Brain pericyte (primary cell): ENCODE data around the gene LCE3B.
"Not testable (repeated sequence)": the region's sequence is repeated elsewhere in the genome, so short reads cannot be mapped to it uniquely, and the experiment has no call there.

Experiments
- DNase-seq: peaks from one replicate; pipeline ENCODE4 v3.0.0-alpha.2; 2012; ENCODE audit warnings: low read depth, low spot score

The LCE3B gene, protein sequence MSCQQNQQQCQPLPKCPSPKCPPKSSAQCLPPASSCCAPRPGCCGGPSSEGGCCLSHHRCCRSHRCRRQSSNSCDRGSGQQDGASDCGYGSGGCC

DNA sequence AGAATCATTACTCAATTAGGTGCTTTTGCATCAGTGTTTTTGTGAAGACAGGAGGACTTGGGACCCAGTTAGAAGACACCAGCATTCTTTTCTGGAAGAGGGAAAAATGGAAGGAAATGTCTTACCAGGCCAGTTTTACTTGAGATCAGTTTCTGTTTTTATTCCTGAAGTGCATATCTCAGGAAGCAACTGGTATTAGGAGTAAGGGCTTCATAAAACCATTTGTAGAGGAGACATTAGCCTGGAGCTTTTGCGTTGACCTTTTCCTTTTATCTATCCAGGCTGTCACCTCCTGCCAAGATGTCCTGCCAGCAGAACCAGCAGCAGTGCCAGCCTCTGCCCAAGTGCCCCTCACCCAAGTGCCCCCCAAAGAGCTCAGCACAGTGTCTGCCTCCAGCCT, at the start of gene LCE3B:
TSS of gene LCE3B (plus strand) at position 301 of the 400 bp plus-strand sequence. CDS start at position 301, 0 bp downstream.
- DNase-seq: no peak

DNA sequence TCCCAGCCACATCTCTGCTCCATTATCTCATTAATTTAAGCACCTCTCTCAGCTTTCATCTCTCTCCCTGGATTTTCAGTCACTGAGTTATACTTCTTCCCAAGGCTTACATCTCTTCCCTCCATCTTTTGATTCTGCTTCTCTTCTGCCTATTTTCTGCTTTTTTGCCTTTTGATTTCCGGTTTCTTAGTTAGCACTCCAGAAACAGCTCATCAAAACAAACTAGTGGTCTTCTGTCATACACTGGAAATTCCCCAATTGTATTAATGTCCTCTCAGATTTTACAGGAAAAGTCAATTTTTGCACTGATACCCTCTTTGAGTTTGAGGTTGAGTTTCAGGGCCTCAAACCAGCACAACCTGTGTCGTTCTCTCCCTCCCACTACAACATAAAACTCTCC, 48.5 kb upstream of the LCE3B start:
- DNase-seq: no peak

DNA sequence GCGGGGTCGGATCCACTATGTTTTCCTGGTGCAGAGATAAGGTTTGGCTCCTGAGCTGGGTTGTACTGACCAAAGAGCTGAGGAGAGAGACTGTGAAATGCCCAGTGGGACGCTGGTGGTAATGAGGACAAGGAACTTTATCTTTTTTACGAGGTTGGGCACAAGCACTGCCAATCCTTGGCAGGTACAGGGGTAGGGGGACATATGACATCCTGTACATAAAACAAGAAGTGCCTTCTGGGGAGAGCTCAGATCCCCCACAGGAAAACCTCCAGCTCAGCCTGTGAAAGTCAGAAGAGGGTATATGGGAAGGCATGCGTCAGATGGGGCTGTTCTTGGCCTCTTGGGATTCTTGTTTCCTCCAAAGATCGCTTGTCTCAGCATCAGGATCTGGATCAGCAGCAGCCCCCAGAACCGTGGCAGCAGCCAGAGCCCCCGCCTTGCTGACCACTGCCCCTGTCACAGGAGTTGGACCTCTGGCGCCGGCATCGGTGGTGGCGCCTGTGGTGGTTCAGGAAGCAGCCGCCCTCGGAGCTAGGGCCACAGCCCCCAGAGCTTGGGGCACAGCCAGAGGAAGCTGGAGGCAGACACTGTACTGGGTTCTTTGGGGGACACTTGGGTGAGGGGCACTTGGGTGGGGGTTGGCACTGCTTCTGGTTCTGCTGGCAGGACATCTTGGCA, 47.9 kb upstream of the LCE3B start:
- no peak for DNase-seq

DNA sequence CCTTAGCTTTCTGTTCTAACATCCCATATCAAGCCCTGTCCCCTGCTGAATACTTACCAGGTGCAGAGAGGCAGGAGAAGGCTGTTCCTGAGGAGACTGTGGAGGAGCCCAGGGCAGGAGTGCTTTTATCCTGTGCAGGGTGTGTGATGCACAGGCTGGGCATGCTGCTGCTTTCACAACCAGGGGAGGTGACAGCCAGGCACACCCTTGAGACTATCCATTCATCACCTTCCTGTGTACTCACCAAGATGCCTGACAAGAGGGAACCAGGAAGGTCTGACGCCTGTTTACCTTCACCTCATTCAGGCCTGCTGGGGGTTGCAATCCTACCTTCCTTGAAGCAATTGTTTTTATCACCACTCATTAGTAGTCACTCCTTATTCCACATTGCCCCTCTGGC, 46.9 kb upstream of the LCE3B start, which contains the start of gene LCE3E:
TSS of gene LCE3E (minus strand) at position 100 of the 400 bp plus-strand sequence. CDS start 572 bp downstream, outside the sequence.
- no peak for DNase-seq

DNA sequence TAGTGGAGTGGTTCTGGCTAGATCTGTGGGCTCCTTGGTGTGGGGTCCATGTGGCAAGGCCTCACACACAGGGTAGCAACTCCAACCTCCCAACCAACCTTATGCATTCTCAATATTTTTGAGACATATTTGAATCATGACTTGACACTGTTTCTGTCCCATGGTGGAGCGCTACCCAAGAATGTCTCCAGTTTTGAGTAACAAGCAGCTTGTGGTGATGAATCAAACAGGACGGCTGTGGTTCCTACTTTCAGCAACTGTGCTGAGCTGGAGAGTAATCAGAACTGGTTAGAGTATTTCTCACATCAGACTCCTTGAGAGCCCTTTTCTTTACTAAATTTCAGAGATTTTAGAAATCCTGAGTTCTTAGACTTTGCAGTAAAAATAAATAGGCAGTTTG, 36.4 kb upstream of the LCE3B start:
- DNase-seq: no peak

DNA sequence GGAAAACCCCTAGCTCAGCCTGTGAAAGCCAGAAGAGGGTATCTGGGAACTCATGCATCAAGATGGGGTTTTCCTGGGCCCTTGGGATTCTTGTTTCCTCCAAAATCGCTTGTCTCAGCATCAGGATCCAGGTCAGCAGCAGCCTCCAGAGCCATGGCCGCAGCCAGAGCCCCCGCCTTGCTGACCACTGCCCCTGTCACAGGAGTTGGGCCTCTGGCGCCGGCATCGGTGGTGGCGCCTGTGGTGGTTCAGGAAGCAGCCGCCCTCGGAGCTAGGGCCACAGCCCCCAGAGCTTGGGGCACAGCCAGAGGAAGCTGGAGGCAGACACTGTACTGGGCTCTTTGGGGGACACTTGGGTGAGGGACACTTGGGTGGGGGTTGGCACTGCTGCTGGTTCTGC, 34.1 kb upstream of the LCE3B start:
- not testable (repeated sequence) for DNase-seq

DNA sequence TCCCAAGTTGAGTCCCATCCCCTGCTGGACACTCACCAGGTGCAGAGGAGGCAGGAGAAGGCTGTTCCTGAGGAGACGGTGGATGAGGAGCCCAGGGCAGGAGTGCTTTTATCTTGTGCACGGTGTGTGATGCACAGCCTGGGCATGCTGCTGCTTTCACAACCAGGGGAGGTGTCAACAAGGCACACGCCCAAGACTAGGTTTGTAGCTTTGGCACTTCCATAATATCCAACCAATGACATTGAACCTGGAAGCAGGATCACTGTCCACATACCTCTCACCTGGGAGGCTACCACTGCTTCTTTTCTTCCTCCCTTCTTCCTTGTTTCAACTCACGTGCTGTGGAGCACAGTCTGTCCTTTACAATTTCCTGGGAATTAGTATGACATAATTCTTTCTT, 33.2 kb upstream of the LCE3B start, which contains the start of gene LCE3D:
TSS of gene LCE3D (minus strand) at position 84 of the 400 bp plus-strand sequence. CDS start 580 bp downstream, outside the sequence.
- no peak for DNase-seq

DNA sequence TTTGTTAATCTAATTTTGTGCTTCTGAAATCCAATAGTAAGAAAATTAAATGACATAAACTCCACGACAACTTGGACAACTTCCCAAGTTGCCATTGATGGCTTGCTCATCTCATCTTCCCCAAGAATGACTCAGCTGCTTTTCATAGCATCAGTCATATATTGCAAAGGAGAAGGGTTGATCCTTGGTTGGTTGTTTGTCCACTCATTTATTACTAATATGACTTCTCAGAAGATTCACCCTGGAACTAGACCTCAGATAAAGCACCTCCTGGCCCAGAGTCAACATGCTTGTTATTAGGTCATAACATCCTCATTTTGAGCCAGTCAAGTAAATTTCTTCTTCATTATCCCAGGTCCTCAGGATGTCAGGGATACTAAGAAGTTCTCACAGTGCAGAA, 31.0 kb upstream of the LCE3B start:
- no peak for DNase-seq

DNA sequence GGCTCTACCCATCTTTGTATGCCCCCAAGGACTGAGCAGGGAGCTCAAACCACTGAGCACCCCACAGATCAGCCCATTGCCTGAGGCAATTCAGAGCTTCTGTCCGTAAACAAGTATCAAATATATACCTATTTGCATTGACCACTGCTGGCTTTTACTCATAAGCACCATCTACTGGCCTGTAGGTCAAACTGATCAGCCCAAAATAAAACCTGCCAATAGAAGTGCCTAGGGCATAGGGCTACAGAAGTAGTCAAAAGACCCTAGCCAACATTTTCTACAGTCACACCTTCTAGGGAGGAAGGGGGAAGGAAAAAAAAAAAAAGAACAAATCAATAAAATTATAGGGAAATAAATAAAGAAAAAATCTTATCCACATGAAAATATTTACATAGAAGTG, 28.0 kb upstream of the LCE3B start:
- no peak for DNase-seq

DNA sequence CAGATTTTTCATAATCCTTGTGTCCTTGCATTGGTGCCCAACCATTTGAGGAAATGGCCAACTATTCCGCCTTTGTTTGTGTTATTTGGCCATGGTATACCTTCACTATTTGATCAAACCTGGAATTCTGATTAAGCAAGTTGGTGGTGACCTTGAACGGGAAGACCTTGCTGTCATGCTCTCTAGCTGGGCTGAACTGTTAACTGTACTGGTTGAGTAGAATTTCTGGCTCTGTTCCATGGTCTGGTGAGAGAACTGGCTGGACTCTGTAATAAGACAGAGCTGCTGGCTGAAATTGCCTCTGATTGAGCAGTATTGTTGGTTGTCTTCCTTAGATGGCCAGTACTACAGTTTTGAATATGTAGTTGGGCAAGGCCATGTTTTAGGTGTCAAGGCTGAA, 16.6 kb upstream of the LCE3B start:
- no peak for DNase-seq

DNA sequence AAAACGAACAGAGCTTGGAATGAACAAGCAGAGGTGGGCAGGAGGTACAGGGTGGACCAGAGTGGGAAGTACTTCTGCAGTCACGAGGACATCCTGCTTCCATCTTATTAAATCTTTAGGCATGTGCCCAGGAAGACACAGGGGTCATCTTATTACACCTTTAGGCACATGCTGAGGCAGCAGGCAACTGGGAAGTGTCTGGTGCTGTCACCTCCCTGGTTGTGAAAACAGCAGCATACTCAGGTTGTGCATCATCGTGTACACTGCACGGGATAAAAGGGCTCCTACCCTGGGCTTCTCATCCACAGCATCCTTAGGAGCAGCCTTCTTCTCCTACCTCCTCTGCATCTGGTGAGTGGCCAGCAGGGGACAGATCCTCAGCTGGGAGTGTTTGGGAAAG, 13.7 kb upstream of the LCE3B start, which contains the start of gene LCE3C:
TSS of gene LCE3C (plus strand) at position 301 of the 400 bp plus-strand sequence. CDS start 498 bp downstream, outside the sequence.
- DNase-seq: no peak

DNA sequence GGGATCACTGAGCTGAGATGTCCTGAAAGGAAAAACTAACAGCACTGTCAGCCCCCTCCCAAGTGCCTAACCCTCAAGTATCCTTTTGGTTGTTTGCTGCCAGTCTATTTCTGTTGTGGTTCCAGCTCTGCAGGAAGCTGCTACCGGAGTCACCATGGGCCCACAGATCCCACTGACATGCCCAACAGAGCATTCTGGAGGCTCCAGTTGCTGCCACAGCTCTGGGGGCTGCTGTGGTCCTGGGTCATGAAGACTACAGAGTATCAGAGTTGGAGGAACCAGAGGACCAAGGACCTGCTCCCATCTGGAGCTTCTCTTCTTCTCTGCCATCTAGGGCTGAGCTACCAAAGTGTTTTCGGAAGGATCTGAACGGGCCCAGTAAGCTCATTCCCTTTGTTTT, 8.4 kb downstream of the LCE3B start:
- no peak for DNase-seq

DNA sequence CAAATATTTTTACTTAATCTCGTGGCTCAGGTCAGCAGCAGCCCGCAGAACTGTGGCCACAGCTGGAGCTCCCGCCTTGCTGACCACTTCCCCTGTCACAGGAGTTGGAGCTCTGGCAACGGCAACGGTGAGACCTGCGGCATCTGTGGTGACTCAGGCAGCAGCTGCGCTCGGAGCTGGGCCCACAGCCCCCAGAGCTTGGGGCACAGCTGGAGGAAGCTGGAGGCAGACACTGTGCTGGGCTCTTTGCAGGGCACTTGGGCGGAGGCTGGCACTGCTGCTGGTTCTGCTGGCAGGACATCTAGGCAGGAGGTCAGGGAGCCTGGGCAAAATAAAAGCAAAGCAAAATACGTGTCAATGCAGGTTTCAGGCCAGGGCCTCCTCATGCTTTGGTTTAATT, 9.2 kb downstream of the LCE3B start, which contains the start of gene LCE3A:
TSS of gene LCE3A (minus strand) at position 301 of the 400 bp plus-strand sequence. CDS start at position 301, 0 bp downstream.
- DNase-seq: no peak

DNA sequence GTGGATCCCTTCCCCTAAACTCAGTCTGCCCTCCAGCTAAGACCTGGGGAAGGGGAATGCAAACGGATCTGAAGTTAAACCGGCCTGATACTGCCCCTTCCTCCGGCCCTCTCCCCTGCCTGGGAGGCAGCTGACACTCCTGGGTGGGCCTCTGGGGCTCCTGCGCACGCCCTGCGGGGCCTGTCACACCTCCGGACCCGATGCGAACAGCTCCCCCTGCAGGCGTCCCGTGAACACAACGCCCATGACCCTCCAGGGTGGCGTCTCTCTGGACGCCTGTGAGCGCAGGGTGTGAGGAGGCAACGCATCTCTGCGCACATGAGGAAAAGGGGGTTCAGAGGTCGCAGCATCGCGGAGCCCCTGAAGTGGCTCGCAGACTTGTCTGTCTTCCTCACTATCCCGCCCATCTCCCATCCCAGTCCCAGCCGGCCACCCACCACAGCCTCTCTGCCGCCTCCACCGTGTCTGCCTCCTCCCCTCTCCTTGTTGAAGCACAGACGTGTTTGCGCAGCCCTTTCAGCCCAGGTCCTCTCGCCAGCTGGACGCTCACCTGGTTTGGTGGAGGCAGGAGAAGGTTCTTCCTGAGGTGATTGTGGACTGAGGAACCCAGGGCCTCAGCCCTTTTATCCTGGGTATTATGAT, 9.7 kb downstream of the LCE3B start:
- no peak for DNase-seq

DNA sequence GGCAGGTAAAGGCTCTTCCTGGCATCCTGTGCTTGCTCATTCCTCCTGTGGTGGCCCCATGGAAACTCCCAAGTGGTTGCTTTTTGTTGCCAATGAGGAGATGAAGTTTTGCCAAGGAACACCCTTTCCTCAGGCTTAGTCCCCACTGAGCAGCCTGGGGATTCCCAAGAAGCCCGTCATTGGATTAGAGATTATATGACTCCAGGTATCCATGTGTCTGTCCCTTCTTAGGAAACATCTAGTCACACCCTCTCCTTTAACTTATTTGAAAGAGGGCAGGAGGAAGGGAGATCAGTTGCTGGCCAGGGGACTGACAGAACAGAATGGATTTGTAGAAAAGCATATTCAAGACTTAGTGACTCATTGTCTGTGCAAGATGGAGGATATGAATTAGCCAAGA, 13.1 kb downstream of the LCE3B start:
- DNase-seq: no peak

DNA sequence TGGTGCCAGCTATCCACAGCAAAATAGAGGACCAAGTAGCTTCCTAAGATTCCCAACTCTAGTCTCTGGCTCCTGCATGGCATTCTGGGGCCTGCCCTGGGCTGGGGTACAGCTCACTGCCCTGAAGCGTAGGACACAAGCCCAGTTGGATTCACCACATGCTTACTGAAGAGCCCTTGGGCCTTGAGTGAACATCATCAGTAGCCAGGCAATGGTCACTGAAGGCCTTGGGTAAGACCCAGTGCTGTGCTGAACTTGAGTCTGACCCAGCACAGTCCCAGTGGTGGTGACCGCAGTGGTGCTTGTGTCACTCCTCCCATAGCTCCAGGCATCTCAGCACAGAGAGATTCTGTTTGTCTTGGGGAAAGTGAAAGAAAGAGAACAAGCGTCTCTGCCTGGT, 17.0 kb downstream of the LCE3B start:
- no peak for DNase-seq

DNA sequence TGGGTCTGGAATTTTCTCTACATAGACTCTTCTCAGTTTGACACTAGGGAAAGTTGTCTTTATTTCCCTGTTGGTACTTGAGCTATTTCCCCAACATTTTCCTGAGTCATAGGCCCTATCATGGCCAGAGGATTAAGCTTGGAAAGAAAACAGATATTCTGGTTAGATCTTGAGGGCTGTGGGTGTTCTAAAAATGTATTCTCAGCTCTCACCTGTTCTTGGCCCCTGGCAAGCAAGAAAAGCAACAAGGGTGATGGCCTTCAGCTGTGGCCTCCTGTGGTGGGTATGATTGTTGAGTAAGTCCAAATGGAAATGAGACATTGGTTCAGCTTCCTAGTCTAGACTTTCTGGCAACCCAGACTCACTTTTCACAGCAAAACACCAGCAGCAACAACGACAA, 26.7 kb downstream of the LCE3B start:
- DNase-seq: no peak

DNA sequence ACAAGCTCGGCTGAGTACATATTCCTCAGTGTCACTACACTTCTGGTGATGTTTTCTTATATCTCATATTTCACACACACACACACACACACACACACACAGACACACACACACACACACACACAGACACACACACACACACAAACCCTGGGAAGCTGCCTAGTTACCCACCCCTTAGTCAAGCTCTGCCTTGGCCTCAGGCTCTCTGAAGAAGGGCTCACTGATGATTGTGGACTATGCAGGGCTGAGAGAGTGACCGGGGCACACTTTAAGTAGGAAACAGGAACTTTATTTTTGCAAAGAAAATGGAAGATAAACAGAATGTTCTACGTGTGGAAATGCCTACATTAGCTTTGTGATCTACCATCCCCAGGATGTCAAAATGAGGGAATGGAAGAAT, 30.3 kb downstream of the LCE3B start:
- DNase-seq: no peak

DNA sequence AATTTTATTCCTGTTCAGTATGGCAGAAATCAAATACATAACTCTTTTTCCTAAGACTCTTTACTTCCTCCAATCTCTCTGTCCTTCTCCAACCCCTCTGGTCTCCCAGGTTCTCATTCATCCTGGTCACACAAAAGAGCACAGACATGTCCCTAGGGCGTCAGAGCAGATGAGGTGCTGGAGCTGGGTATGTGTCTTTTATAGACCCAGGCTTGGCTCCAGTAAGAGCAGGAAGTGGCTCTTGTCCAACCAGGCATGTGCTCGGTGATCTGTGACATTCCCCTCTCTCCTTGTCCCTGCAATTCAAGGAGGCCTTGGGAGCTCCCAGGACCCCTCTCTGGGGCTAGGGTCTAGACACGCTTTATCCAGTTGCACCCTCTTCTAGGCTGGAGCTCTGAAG, 31.5 kb downstream of the LCE3B start:
- DNase-seq: no peak

DNA sequence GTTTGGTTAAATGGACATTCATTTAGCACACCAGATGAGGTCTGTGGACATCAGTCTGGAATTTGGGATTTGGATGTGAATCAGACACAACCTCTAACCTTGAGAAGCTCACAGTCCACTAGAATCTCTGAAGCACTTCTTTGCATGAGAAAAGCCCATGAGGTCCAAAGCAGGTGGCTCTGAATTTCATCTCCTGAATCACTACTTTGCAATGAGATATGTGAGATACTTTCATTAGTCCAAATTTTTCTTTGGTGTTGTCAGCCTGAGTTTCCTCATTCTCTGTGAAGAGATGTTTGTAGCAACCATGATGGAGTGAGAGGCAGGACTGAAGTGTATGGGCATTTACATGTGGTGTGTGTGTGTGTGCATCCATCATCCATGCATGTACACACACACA, 33.0 kb downstream of the LCE3B start:
- DNase-seq: no peak

DNA sequence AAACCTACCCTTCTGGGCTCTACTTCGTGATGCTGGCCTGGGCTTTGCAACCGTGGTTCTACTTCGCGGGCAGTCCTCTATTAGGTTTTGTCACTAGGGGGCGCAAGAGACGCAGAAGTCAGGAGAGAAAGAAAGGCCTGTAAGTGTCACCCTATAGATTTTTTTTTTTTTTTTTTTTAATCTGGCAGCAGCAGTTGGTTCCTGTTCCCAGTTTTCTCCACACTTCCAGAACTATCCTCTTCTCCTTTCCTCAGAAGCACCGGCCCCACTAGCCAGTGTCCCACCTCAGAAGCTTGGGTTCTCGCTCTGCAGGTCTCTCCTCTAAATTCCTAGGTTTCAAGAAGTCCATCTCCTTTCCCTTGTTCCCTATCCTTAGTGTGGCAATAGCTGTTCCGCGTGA, 40.5 kb downstream of the LCE3B start:
- DNase-seq: no peak

DNA sequence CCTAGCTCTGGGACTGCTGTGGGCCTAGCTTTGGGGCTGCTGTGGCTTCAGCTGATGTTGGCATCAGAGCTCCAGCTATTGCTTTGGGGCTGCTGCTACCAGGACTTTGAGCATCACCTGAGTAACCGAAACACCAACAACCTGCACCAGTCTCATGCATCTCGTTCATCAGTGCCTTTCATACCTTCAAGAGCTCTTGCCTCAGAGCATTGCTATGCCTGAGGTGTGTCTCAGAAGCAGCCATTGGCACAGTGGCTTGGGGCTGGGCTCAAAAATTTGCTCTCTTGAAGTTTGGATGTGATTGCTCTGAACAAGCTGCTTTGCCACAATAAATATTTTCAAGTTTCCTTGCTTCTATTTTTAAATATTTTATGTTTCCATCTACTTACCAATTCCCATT, 42.8 kb downstream of the LCE3B start:
- no peak for DNase-seq

DNA sequence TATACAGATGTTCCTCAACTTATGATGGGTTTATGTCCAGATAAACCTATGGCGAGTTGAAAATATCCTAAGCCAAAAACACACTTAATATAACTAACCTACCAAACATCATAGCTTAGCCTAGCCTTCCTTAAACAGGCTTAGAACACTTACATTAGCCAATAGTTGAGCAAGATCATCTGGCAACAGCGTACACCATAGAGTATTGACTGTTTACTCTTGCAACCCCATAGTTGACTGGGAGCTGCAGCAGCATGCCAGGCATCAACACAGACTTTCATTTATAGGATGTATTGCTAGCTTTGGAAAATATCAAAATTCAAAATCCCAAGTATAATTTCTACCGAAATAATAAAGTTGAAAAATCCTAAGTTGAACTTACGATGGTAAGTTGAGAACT, 44.1 kb downstream of the LCE3B start:
- DNase-seq: no peak
